T-helper 17 cell (primary cell): ENCODE measurements around the gene APLF. TPM values are rescaled to one million over a fixed set of nuclear protein-coding genes. Genes with fewer than 3 reads are reported as not detected.
"Not testable (repeated sequence)": the region's sequence is repeated elsewhere in the genome, so short reads cannot be mapped to it uniquely, and the experiment has no call there.

Experiments
- ATAC-seq: fragments of 150-1000 bp; cut with Tn5 transposase; 2 replicates; pipeline ENCODE4 v1.10.0; 2021; ENCODE audit warnings: mild to moderate bottlenecking, moderate library complexity
- DNase-seq, 3 donors: peaks; one replicate each; pipeline versions ENCODE4 v3.0.0 to v3.0.0-alpha.2; 2020 to 2021
- H3K9me3 ChIP-seq: one replicate; pipeline ENCODE4 v1.7.0; 2013; ENCODE audit warnings: low read length, mild to moderate bottlenecking; ENCODE audit not compliant: control insufficient read depth, poor library complexity, severe bottlenecking
- H3K27ac Mint-ChIP-seq: one replicate; pipeline ENCODE4 v1.8.0; 2022; ENCODE audit warnings: mild to moderate bottlenecking, moderate library complexity, mixed read lengths
- H3K27me3 Mint-ChIP-seq: one replicate; pipeline ENCODE4 v1.8.0; 2022; ENCODE audit warnings: mixed read lengths
- H3K36me3 Mint-ChIP-seq: one replicate; pipeline ENCODE4 v1.8.0; 2022; ENCODE audit warnings: low read depth, mixed read lengths
- H3K4me1 Mint-ChIP-seq: one replicate; pipeline ENCODE4 v1.8.0; 2022; ENCODE audit warnings: mild to moderate bottlenecking, mixed read lengths
- H3K4me3 Mint-ChIP-seq: one replicate; pipeline ENCODE4 v1.8.0; 2022; ENCODE audit warnings: mild to moderate bottlenecking, moderate library complexity, mixed read lengths
- total RNA-seq, 4 donors: library from RNA in 2 of 4; stranded (reverse) in 2 of 4; gene quantifications; one replicate each; pipeline ENCODE4 v1.2.3 and lab custom pipeline; 2022 to 2026

APLF gene
- total RNA-seq, 2 donors from 2014 or later = 5.3 to 6.4 TPM

DNA sequence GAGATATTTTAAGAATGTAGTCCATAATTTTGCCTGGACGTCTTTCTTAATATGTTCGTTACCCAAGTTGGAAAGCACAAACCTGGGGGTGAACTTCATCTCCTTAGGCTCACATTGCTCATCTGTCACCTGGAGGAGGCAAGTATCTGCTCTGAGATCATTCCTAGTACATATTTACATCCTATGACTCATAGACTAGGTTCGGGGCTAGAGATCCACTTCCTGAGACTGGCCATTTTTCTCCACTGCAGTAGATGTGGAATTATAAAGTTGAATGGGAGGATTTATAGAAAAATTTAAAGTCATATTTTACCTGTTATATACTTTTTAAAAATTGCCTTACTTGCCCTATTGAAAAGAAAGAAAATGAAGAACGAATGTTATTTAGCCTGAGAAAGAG, 98.5 kb downstream of the APLF start:
- ATAC-seq = no peak
- Mint-ChIP-seq H3K36me3 (no peaks in the 10 kb centered on the region), H3K4me3 (no peak overlapping the region), H3K27ac (no peak overlapping the region), H3K27me3 (no peaks in the 10 kb centered on the region), H3K4me1 (no peaks in the 10 kb centered on the region)
- H3K9me3 ChIP-seq = no peaks in the 10 kb centered on the region
- DNase-seq = no peak

DNA sequence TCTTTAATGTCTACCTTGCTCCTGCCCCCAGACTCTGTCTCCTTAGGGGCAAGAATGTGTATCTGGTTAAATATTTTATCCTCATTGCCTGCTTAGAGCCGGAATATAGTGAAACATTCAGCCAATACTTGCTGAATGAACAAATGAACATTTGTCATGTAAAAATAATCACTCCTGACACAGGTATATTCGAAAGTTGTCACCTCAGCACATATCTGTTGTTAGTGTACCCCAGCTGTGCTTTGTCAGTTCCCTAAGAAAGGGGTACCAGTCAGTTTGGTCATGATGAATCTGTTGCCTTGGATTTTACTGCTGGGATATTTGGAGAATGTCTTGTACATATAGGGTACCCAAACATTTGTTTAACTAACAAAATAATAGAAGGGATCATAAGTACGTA, 99.0 kb downstream of the APLF start:
- H3K27me3 Mint-ChIP-seq = no peaks in the 10 kb centered on the region
- H3K27ac Mint-ChIP-seq = no peak overlapping the region
- H3K36me3 Mint-ChIP-seq = no peaks in the 10 kb centered on the region
- no peak overlapping the region for H3K4me3 Mint-ChIP-seq
- H3K4me1 Mint-ChIP-seq = no peaks in the 10 kb centered on the region
- DNase-seq = no peak
- no peak for ATAC-seq
- no peaks in the 10 kb centered on the region for H3K9me3 ChIP-seq

DNA sequence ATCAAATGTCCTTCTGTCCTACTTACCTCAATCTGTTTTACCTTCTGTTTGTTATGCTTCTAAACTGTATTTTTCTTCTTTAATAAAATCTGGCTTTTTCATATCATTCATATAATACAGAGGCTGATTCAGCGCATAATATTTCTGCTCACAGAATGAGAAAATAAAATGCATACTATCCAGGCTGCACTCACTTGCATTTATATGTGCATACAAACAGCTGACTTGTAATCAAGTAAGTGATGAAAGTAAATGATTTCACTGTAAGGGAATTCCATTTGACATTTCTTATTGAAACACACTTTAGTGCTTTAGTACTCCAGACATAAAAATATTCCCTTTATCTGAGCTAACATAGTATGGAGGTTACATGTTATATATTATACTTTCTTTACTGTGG, 100.7 kb downstream of the APLF start:
- Mint-ChIP-seq H3K27ac (no peak overlapping the region), H3K4me3 (no peak overlapping the region), H3K36me3 (no peaks in the 10 kb centered on the region), H3K27me3 (no peaks in the 10 kb centered on the region), H3K4me1 (no peaks in the 10 kb centered on the region)
- no peaks in the 10 kb centered on the region for H3K9me3 ChIP-seq
- ATAC-seq = no peak
- DNase-seq = no peak

DNA sequence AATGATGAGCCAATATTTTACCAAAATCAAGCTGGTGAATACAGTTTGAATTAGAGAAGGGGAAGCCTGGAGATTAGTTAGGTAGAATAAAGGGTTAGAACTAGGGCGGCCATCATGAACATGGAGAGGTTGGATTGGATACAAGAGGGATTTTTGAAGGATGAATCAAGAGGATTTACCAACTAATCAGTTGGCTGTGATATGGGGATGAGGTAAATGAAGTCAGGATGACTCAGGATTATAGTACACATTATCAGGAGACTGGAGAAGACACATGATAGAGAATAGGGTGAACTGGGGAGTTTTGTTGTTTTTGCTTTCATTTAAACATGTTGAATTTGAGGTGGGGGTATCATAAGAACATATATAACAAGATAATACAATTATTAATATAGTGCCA, 102.2 kb downstream of the APLF start:
- no peak for DNase-seq
- no peak overlapping the region for H3K4me3 Mint-ChIP-seq
- H3K4me1 Mint-ChIP-seq = no peaks in the 10 kb centered on the region
- H3K9me3 ChIP-seq = no peaks in the 10 kb centered on the region
- no peak for ATAC-seq
- H3K27me3 Mint-ChIP-seq = no peaks in the 10 kb centered on the region
- peaks cover 3% of the 10 kb centered on the region for H3K36me3 Mint-ChIP-seq
- no peak overlapping the region for H3K27ac Mint-ChIP-seq

DNA sequence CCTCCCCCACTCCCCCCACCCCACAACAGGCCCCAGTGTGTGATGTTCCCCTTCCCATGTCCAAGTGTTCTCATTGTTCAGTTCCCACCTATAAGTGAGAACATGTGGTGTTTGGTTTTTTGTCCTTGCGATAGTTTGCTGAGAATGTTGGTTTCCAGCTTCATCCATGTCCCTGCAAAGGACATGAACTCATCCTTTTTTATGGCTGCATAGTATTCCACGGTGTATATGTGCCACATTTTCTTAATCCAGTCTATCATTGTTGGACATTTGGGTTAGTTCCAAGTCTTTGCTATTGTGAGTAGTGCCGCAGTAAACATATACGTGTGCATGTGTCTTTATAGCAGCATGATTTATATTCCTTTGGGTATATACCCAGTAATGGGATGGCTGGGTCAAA, 103.0 kb downstream of the APLF start:
- not testable (repeated sequence) for H3K4me1 Mint-ChIP-seq, DNase-seq, H3K9me3 ChIP-seq, H3K4me3 Mint-ChIP-seq, H3K27ac Mint-ChIP-seq, H3K36me3 Mint-ChIP-seq, ATAC-seq, H3K27me3 Mint-ChIP-seq

DNA sequence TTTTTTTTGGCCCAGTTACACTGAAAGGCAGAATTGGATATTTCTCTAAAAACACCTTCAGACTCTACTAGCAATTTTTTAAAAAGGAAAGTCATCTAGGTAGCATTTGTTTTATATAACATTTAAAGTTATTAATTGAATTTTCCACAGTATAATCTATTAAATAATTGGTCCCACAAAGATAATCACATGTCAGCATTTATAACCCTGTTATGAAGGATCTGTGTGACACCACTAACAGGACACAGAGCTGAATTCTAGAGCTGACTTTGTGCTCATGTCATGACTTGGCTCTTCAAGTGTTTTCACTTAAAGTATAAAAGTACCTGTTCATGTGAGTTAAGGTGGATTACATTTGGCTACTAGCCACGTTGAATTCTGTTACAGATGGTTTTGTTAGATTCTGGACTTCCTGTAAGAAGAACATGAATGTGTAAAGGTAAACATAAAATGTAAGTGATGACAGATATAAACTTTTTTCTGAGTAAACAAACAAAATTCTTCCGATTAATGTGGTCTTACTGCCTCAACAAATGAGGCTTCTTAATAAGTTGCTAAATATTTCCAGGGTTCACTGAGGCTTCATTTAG, 106.9 kb downstream of the APLF start:
- Mint-ChIP-seq H3K4me1 (no peaks in the 10 kb centered on the region), H3K27ac (no peak overlapping the region), H3K4me3 (no peak overlapping the region), H3K36me3 (peaks cover 15% of the 10 kb centered on the region), H3K27me3 (no peaks in the 10 kb centered on the region)
- no peak for DNase-seq
- H3K9me3 ChIP-seq = no peaks in the 10 kb centered on the region
- ATAC-seq = no peak

DNA sequence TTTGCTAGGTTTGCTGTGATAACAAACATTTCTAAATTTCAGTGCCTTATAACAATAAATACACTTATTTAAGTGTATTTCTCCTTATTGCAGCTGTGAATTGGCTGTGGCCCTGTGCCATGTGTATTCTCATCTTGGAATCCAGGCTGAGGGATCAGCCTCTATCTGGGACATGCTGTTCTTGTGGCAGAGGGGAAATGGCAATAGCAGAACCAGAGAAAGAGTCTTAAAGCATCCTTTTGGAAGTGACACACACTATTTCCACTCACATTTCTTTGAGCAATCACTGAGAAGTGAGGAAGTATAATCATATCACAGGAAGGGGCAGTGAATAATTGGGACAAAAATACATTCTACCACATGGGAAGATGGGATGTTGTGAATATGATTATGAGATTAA, 109.8 kb downstream of the APLF start:
- no peaks in the 10 kb centered on the region for H3K9me3 ChIP-seq
- no peak overlapping the region for H3K4me3 Mint-ChIP-seq
- ATAC-seq (no peak), DNase-seq (no peak)
- H3K27me3 Mint-ChIP-seq = no peaks in the 10 kb centered on the region
- no peaks in the 10 kb centered on the region for H3K4me1 Mint-ChIP-seq
- H3K27ac Mint-ChIP-seq = no peak overlapping the region
- peaks cover 15% of the 10 kb centered on the region for H3K36me3 Mint-ChIP-seq

DNA sequence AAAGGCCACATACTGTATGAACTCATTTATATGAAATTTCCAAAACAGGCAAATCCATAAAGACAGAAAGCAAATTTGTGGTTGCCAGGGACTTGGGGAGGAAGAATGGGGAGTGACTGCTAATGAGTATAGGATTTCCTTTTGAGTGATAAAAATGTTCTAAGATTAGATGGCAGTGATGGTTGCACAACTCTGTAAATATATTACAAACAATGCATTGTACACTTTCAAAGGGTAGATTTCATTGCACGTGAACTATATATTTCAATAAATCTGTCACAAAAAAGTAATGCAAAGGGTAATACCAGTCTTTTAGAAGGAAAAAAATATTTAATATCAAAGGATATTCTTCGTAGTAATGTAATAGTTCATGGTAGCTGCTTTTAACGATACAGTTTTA, 112.3 kb downstream of the APLF start:
- Mint-ChIP-seq H3K27ac (no peak overlapping the region), H3K4me3 (no peak overlapping the region), H3K27me3 (no peaks in the 10 kb centered on the region), H3K4me1 (no peaks in the 10 kb centered on the region), H3K36me3 (peaks cover 14% of the 10 kb centered on the region)
- ATAC-seq (no peak), DNase-seq (no peak)
- H3K9me3 ChIP-seq = no peaks in the 10 kb centered on the region

DNA sequence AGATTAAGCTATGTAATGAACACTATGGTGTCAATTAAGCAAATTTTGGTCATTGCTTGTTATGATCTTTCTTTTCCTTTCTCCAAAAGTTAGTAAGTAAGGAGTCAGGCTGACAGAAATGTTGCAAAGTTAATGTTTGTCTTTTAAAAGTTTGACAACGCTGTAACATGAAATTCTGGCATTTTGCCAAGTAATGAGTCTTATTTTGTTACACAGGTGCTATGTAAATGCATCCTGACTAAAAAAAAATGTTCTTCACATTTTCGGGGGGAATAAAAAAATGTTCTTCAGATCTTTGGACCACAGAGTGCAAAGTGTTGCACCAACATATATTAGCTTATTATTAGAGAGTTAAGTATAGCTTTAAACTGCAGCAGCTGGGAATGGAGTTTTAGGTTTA, 121.2 kb downstream of the APLF start:
- H3K27me3 Mint-ChIP-seq = no peaks in the 10 kb centered on the region
- no peak overlapping the region for H3K4me3 Mint-ChIP-seq
- no peaks in the 10 kb centered on the region for H3K9me3 ChIP-seq
- no peak for ATAC-seq
- no peaks in the 10 kb centered on the region for H3K4me1 Mint-ChIP-seq
- peak overlapping the region; percentile 41 for H3K27ac Mint-ChIP-seq
- DNase-seq = no peak
- peaks cover 3% of the 10 kb centered on the region for H3K36me3 Mint-ChIP-seq

DNA sequence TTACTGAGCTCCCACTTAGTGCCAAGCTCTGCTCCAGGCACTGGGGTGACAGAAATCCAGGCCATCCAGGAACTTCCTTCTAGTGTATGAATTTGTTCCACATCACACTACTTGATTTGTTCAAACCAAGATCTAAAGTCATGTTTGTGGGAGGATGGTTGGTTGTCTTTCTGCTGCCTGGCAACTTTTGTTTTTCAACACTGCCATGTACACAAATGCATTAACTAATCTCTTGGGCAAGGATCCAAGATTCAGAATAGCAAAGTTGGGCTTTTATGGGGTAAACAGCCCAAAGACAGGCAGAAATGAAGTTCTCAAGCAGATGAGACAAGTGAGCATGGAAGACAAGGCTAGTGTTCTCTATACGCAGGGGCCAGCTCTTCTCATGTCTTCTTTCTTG, 122.6 kb downstream of the APLF start:
- Mint-ChIP-seq H3K4me3 (no peak overlapping the region), H3K36me3 (peaks cover 3% of the 10 kb centered on the region), H3K4me1 (peaks cover 6% of the 10 kb centered on the region), H3K27me3 (no peaks in the 10 kb centered on the region), H3K27ac (no peak overlapping the region)
- DNase-seq = no peak
- no peak for ATAC-seq
- H3K9me3 ChIP-seq = no peaks in the 10 kb centered on the region

DNA sequence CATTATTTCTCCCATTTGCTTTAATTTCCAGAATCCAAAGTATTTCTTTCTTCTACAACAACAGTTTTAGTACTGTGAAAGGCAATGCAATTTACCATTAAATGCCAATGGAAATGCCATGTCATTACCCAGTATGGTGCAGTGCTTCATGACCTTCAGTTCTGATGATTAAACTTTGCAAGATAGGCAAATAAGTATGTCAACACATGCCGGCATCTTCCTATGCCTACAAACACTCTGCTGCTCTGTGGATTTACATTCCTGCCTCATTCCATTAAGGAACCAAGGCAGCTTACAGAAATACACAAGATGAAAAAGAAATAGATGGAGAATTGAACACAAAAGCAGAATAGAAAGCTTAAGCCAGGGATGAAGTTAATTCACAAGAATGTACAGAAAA, 123.3 kb downstream of the APLF start:
- ATAC-seq (no peak), DNase-seq (no peak)
- no peaks in the 10 kb centered on the region for H3K9me3 ChIP-seq
- peaks cover 6% of the 10 kb centered on the region for H3K36me3 Mint-ChIP-seq
- H3K27ac Mint-ChIP-seq = no peak overlapping the region
- H3K4me3 Mint-ChIP-seq = no peak overlapping the region
- H3K4me1 Mint-ChIP-seq = peaks cover 9% of the 10 kb centered on the region
- no peaks in the 10 kb centered on the region for H3K27me3 Mint-ChIP-seq

DNA sequence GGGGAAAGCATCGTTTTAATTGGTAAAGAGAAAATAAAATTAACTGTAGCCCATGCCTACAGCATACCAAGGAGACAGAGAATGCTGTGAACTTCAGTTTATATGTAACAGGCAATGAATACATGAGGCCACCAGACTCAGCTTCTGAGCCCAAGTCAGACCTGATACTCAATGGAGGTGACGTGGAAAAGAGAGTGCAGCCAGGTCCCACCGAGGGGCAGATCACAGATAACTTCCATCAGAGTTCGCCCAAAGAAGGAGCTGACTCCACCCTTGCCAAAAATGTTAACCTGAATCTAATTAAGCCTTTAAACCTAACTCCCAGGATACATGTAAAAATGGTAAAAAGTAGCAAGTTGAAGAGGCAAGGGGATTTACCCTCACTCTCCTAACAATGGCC, 123.8 kb downstream of the APLF start:
- no peak overlapping the region for H3K4me3 Mint-ChIP-seq
- DNase-seq (no peak), ATAC-seq (no peak)
- H3K27me3 Mint-ChIP-seq = no peaks in the 10 kb centered on the region
- H3K9me3 ChIP-seq = no peaks in the 10 kb centered on the region
- H3K36me3 Mint-ChIP-seq = peaks cover 6% of the 10 kb centered on the region
- H3K27ac Mint-ChIP-seq = no peak overlapping the region
- H3K4me1 Mint-ChIP-seq = peaks cover 9% of the 10 kb centered on the region

DNA sequence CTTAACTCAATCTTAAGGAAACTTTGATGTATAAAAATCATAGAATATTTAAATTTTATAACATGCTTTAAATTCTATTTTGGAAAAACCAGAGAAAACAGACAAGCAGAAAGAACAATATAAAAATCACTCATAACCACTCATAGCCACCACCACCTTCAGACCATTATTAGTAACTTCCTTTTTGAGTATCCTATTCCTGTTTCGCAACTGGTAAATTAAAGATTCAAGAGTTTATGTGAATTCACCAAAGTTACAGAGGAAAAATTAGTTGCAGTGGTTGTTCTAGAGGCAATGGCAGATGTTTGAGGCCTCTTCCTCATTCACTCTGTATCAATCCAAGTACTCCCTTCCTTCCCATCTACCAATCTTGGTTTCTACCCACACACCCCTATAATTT, 126.7 kb downstream of the APLF start:
- H3K27ac Mint-ChIP-seq = peak overlapping the region; percentile 49
- H3K4me1 Mint-ChIP-seq = peaks cover 9% of the 10 kb centered on the region
- ATAC-seq (no peak), DNase-seq (no peak)
- peaks cover 4% of the 10 kb centered on the region for H3K27me3 Mint-ChIP-seq
- peaks cover 3% of the 10 kb centered on the region for H3K36me3 Mint-ChIP-seq
- no peak overlapping the region for H3K4me3 Mint-ChIP-seq
- no peaks in the 10 kb centered on the region for H3K9me3 ChIP-seq

DNA sequence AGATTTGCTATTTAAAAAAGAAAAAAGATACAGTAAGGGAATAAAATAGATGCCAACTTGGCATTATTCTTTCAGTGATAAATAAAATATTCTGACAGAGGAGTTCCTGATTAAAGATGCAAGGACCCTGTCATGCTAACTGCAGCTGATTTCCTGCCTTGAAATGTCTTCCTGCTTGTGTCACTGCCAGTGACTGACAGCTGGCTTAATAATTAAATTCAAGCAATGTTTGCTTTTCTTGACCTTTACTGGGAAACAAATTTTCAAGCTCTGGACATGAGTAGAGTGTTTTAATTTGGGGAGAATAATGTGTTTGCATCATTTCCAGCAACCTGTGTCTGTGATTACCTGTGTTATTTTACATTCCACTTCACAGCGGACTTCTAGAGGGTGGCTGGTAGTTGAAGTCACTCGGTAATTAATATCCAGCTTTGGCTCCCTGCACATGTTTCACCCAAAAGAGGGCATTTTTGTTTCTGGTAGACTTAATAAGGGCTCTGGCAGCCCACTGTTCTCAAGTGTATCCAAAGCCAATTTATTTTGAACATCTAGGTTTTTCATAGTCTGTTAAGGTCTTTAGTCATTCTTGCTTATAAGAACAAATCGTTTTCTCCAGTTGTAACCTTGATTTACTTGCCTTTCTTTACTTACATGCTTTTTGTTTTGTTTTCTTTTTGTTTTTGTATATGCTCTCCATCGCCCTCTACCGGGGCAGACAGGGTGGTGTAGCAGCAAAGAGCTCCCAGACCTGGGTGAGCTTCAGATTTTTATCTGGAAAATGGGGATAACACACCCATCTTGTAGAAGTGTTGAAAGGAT, 127.5 kb downstream of the APLF start:
- H3K27ac Mint-ChIP-seq = peak overlapping the region; percentile 49
- ATAC-seq (peak; percentile 72), DNase-seq (peak; percentile 20 to 25 (median 23))
- H3K36me3 Mint-ChIP-seq = peaks cover 3% of the 10 kb centered on the region
- H3K4me3 Mint-ChIP-seq = peak overlapping the region; percentile 63
- peaks cover 9% of the 10 kb centered on the region for H3K4me1 Mint-ChIP-seq
- peaks cover 4% of the 10 kb centered on the region for H3K27me3 Mint-ChIP-seq
- no peaks in the 10 kb centered on the region for H3K9me3 ChIP-seq
